ENCODE results near the gene STRIP2.

STRIP2 gene

GRCh38 chr7:129535896-129536295 lies 101.7 kb downstream of the STRIP2 start:
- no peak for DNase-seq

DNA sequence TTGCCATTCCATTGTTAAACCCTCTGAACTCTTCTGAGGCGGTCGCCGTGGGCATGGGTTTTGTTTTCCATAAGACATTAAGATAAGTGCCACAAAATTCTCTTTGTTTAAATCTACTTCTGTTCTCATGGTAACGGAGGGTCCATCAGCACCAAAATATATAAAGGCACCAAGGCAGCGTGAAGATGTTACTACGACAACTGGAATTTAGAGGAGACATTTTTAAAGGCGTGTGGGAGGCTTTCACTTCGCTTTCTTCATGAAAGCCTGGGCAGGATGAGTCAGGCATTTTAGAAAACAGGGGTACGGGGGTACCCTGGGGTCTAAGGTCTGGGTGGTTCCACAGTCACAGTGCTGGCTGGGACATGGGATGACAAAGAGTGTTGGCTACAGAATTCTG lies 102.1 kb downstream of the STRIP2 start:
- DNase-seq: no peak

Measured in hematopoietic multipotent progenitor cell treated with erythropoietin and hydrocortisone succinate and interleukin-3 and kit ligand, for 8 days (in vitro differentiated cells).